ENCODE measurements around the gene NUP155.
"Not testable (repeated sequence)": the region's sequence is repeated elsewhere in the genome, so short reads cannot be mapped to it uniquely, and the experiment has no call there.

The NUP155 gene

DNA sequence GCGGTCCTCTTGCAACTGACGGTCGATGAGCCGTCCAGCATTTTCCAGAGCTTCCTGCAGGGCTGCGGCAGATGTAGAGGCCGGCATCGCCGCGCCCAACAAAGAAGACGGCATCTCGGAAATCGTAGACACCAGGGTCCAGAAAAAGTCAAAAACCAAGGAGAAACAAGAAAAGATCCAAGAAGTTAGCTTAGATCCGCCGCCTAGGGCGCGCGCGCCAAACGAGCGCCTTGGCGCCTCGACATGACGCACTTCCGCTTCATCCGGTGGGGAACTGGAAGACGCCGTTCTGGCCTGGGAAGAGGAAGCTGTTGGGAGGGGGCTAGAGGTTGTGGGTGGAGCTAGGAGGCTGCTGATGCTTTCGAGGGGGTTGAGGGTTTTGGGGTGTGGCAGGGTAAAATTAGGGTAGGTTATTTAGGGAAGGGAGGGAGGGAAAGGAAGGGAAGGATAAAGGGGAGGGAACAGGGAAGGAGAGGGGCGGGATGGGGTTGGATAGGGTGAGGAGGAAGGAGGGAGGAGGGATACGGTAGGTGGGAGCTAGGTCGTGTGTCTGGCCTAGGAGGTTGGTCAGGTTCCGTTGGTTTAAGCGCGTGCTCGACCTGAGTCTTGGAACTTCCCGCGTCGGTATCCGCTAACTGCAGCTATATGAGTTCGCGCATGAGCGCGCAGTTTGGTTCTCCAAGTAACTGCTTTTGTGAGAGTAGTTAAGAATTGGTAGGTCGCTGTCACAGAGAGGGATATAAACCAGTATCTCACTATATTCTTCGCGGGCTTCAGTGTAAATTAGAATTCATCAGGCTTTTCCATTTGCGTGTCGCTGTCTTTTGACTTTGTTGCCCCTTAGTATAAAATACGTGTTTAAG is at the start of gene NUP155:
NUP155 (minus strand) TSS at position 243 of the 863 bp plus-strand sequence; CDS start at position 114, 129 bp downstream.
- peak; percentile 99 for DNase-seq

GRCh38 chr5:37417347-37417746 is 46.4 kb upstream of the NUP155 start:
- no peak for DNase-seq

- DNase-seq: not testable (repeated sequence)
Measured at GRCh38 chr5:37415456-37415855, 44.5 kb upstream of the NUP155 start.

- DNase-seq: no peak
Measured at GRCh38 chr5:37412515-37412914, 41.6 kb upstream of the NUP155 start.

GRCh38 chr5:37400501-37400900 is 29.6 kb upstream of the NUP155 start:
- no peak for DNase-seq

DNA sequence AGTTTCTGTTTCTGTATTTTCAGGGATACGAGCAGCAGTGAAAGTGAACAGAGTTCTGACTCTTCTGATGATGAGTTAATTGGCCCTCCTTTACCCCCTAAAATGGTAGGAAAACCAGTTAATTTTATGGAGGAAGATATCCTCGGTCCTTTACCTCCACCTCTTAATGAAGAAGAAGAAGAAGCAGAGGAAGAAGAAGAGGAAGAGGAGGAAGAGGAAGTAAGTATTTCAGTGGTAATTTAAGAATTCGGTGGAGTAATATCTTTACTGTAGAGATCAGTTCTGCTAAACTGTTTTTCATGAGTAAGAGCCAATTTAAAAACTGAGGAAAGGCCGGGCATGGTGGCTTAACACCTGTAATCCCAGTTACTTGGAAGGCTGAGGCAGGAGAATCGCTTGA is 25.4 kb upstream of the NUP155 start:
- DNase-seq: no peak

DNA sequence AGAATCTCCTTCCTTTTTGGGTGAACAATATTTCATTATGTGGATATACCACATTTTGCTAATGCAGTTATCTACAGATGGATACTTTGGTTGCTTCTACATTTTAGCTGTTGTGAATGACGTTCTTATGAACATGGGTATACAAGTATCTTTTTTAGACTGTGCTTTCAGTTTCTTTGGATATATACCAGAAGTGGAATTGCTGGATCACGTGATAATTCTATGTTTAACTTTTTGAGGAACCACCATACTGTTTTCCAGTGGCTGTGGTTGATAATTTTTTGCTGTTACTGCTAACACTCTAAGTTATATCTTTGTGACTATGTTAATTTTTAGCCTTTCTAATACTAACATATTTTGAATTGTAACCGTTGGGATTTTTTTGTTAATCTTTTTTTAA is 20.7 kb upstream of the NUP155 start:
- DNase-seq: no peak

DNA sequence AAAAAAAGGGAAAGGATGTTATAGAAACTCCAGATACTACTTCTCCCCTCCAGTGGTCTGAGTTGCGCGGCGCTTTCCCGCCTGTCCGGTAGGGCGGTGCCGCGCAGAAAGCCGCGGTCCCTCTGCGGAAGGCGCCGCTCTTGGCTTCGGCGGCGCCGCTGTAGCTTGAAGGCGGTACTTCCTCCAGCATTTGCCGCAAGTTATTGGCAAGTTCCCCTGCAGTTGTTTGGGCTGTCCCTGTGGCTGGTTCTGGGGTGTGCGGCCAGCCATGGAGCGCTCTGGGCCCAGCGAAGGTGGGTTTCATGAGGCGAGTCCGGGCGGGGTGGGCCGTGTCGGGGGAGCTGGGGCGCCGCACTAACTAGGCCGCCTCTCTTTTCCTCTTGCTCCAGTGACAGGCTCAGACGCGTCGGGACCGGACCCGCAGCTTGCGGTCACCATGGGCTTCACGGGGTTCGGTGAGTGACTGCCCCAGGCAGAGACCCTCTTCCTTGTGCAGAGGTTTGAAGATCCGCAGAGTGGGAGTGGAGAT is 8.3 kb upstream of the NUP155 start, which contains the start of gene WDR70:
WDR70 (plus strand) TSS at position 219 of the 529 bp plus-strand sequence; CDS start at position 269, 50 bp downstream.
- DNase-seq: peak; percentile 96

DNA sequence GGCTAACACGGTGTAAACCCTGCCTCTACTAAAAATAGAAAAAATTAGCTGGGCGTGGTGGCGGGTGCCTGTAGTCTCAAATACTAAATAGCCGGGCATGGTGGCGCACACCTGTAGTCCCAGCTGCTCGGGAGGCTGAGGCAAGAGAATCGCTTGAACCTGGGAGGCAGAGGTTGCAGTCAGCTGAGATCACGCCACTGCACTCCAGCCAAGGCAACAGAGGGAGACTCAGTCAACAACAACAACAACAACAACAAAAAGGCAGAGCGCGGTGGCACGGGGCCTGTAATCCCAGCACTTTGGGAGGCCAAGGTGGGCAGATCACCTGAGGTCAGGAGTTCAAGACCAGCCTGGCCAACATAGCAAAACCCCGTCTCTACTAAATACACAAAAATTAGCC is 7.2 kb upstream of the NUP155 start:
- not testable (repeated sequence) for DNase-seq

- DNase-seq: no peak
Measured at GRCh38 chr5:37375091-37375490, 4.2 kb upstream of the NUP155 start.

DNA sequence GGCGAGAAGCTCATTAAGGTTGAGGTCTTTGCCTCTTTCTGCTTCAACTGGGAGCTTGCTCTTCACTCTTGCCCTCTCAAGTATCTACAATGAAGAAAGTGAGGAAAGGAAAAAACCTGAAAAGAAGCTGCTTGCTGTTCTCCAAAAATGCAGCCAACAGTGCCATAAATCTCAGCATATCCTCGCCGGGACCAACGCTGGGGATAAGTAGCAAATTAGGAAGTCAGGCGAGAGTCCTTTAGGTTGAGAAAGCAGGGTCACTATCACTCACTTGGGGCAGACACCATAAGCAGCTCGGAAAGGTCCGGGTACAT is 399 bp downstream of the NUP155 start:
- DNase-seq: no peak

GRCh38 chr5:37355161-37355560 is 15.7 kb downstream of the NUP155 start:
- no peak for DNase-seq

DNA sequence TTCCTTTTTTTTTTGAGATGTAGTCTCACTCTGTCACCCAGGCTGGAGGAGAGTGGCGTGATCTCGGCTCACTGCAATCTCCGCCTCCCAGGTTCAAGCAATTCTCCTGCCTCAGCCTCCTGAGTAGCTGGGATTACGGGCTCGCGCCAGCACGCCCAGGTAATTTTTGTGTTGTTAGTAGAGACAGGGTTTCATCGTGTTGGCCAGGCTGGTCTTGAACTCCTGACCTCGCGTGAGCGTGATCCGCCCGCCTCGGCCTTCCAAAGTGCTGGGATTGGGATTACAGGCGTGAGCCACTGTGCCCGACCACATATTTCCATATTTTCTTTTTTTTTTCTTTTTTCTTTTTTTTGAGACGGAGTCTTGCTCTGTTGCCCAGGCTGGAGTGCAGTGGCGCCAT is 28.2 kb downstream of the NUP155 start:
- not testable (repeated sequence) for DNase-seq

GRCh38 chr5:37334754-37335153 is 36.2 kb downstream of the NUP155 start:
- DNase-seq: not testable (repeated sequence)

DNA sequence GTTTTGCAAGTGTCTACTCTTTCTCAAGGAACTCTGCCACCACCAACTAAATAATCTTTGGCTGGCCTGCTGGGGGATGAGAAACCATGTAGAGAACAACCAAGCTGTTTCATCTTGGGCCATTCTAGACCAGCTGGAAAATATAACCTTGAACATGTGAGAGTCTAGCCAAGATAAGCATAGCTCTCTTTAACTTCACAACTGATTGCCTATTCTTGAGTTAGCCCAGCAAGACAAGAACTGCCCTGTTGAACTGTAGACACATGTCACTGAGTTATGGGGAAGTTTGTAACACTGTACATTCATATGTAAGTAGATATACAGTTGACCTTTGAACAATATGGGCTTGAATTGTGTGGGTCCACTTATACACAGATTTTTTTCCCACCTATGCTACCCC is 44.4 kb downstream of the NUP155 start:
- DNase-seq: no peak

DNA sequence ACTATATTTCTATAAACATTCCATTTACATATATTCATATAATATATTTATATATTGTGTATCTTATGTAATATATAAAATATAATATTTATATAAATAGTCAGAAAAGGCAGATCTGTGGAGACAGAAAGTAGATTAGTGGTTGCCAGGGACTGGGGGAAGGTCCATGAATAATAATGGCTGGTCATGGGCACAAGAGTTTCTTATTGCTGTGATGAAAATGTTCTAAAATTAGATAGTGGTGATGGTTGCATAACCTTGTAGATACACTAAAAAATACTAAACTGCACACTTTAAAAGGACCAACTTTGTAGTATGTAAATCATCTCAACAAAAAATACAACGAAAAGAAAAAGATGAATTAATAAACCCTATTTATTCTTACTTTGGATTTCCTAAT is 47.3 kb downstream of the NUP155 start:
- no peak for DNase-seq

DNA sequence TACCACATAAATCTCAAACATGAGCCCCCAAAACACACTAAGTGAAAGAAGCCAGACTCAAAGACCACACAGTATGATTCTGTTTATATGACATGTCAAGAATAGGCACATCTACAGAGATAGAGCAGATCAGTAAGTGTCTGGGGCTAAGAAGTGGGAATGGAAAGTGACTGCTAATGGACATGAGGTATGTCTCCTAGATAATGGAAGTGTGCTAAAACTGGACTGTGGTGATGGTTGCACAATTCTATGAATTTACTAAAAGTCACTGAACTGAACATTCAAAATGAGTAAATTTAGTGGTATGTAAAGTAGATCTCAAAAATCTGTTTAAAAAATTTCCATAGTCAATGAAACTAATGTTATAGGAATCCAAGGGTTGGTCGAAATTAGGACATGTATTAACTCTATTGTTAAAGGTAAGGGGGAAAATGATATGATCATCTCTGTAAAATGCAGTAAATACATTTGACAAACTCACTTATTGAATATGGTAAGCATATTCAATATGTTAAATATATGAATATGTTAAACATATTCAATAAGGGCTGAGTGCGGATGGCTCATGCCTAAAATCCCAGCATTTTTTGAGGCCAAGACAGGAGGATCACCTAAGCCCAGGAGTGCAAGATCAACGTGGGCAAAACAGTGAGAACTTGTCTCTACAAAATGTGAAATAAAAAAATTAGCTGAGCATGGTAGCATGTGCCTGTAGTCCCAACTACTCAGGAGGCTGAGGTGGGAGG is 51.7 kb downstream of the NUP155 start:
- no peak for DNase-seq

DNA sequence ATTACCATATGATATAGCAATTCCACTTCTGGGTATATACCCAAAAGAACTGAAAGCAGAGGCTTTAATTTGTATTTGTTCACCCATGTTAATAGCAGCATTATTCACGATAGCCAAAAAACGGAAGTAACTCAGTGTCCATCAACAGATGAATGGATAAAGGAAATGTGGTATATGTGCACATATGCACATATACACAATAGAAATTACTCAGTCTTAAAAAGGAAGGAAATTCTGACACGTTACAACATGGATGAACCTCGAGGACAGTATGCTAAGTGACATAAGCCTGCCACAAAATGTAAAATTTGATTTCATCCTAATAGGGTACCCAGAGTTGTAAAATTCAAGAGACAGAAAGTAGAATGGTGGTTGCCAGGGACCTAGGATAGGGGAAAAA is 54.9 kb downstream of the NUP155 start:
- no peak for DNase-seq

DNA sequence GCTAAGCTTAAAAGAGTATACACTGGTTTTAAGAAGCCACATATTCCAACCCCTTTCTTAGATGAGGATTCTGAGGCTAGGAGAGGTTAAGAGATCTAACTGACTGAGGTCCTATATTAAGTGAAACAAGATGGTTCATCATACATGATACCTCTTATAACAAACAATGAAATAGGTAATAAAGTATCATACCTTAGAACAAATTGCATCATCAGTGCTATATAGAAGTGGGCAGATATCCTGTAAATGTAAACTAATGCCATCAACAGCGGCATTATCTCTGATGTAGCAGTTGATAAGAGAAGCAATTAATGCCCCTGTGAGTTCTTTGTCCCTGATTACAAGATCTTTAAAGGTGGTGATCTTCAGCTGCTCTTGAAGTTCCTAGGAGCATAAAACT is 60.5 kb downstream of the NUP155 start:
- no peak for DNase-seq

- no peak for DNase-seq
Measured at GRCh38 chr5:37308793-37309192, 62.1 kb downstream of the NUP155 start.

GRCh38 chr5:37304888-37305287 is 66.0 kb downstream of the NUP155 start:
- no peak for DNase-seq

DNA sequence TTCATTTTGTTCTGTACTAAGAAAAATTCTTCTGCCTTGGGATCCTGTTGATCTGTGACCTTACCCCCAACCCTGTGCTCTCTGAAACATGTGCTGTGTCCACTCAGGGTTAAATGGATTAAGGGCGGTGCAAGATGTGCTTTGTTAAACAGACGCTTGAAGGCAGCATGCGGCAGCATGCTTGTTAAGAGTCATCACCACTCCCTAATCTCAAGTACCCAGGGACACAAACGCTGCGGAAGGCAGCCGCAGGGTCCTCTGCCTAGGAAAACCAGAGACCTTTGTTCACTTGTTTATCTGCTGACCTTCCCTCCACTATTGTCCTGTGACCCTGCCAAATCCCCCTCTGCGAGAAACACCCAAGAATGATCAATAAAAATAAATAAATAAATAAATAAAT is 74.6 kb downstream of the NUP155 start:
- DNase-seq: not testable (repeated sequence)

GRCh38 chr5:37283214-37283820 is 87.6 kb downstream of the NUP155 start:
- no peak for DNase-seq

- no peak for DNase-seq
Measured at GRCh38 chr5:37275511-37275910, 95.4 kb downstream of the NUP155 start.

All from NCI-H2227 treated with DMSO at 0.1 percent for 48 hours (cell line).